ENCODE measurements around the gene CD300LF. TPM values are rescaled to one million over a fixed set of nuclear protein-coding genes. Genes with fewer than 3 reads are reported as not detected.

Gene CD300LF
- total and polyA plus RNA-seq, 8 donors = 0.19 to 4.7 (median 0.29) TPM

- no peak for TF ChIP-seq CTCF (IDR thresholded peaks at IDR 0.05)
- WGBS, 2 donors = 70 to 83% methylated on average over 12 of the region's 12 CpGs
- Histone ChIP-seq H3K4me1 (peaks cover 0 to 10% (median 0%) of the 10 kb centered on the region in 3 donors), H3K27ac (no peak overlapping the region), H3K36me3 (no peaks in the 10 kb centered on the region), H3K9me3 (no peaks in the 10 kb centered on the region), H3K4me3 (no peak overlapping the region), H3K27me3 (peaks cover 0 to 4% (median 0%) of the 10 kb centered on the region in 4 donors)
- DNase-seq (no peak), ATAC-seq (no peak), FAIRE-seq (no peak)
- intact Hi-C loops (cut with DNase I) = loop anchor here in 1 of 3 donors (5.0 kb wide), 2 partner anchors 33 to 87 kb away; no protein-coding TSS in a partner anchor
Observed at GRCh38 chr17:74739227-74739831, 26.6 kb upstream of the CD300LF start.

GRCh38 chr17:74738051-74738996, 25.6 kb upstream of the CD300LF start:
- intact Hi-C loops (cut with DNase I) = loop anchor here in 1 of 3 donors (5.0 kb wide), 2 partner anchors 34 to 86 kb away; no protein-coding TSS in a partner anchor
- WGBS, 2 donors = 51 to 54% methylated on average over 16 of the region's 16 CpGs
- Histone ChIP-seq H3K27me3 (peaks cover 0 to 4% (median 0%) of the 10 kb centered on the region in 4 donors), H3K4me3 (peak overlapping the region in 1 of 4 donors; percentile 41), H3K36me3 (no peaks in the 10 kb centered on the region), H3K27ac (no peak overlapping the region), H3K4me1 (peaks cover 0 to 10% (median 0%) of the 10 kb centered on the region in 3 donors), H3K9me3 (no peaks in the 10 kb centered on the region)
- no peak for FAIRE-seq
- no peak for DNase-seq
- TF ChIP-seq CTCF (IDR thresholded peaks at IDR 0.05) = no peak
- ATAC-seq = peak in 1 of 4 donors; percentile 17

GRCh38 chr17:74737299-74738050, 24.8 kb upstream of the CD300LF start:
- FAIRE-seq (no peak), ATAC-seq (peak; percentile 12 to 27 (median 18)), DNase-seq (peak in 1 of 6 donors; percentile 18)
- TF ChIP-seq CTCF (IDR thresholded peaks at IDR 0.05) = no peak
- peak overlapping the region in 2 of 4 donors; percentile 29 to 41 for H3K4me3 ChIP-seq
- peaks cover 0 to 4% (median 0%) of the 10 kb centered on the region in 4 donors for H3K27me3 ChIP-seq
- H3K4me1 ChIP-seq = peaks cover 0 to 10% (median 0%) of the 10 kb centered on the region in 3 donors
- H3K36me3 ChIP-seq = no peaks in the 10 kb centered on the region
- H3K27ac ChIP-seq = peak overlapping the region in 2 of 4 donors; percentile 53 to 62
- intact Hi-C loops (cut with DNase I) = loop anchor here in 1 of 3 donors (5.0 kb wide), 2 partner anchors 35 to 85 kb away; no protein-coding TSS in a partner anchor
- 8 to 14% methylated on average over 33 to 38 of the region's 38 CpGs for WGBS, 2 donors
- no peaks in the 10 kb centered on the region for H3K9me3 ChIP-seq

GRCh38 chr17:74736513-74737298, 24.0 kb upstream of the CD300LF start, which contains the start of gene RAB37:
TSS of gene RAB37 (plus strand) at chr17:74737256. CDS start at chr17:74737273, 17 bp downstream.
- no peak for FAIRE-seq
- Histone ChIP-seq H3K9me3 (no peaks in the 10 kb centered on the region), H3K27ac (peak within 1 kb of the TSS in 3 of 4 donors; percentile 49 to 62 (median 53)), H3K27me3 (peaks cover 0 to 4% (median 0%) of the 10 kb centered on the region in 4 donors), H3K4me3 (peak within 1 kb of the TSS in 2 of 4 donors; percentile 29 to 41), H3K36me3 (no peaks in the 10 kb centered on the region), H3K4me1 (peaks cover 0 to 10% (median 0%) of the 10 kb centered on the region in 3 donors)
- WGBS, 2 donors = 3% methylated on average over 55 to 67 of the region's 67 CpGs
- intact Hi-C loops (cut with DNase I) = loop anchor here in 1 of 3 donors (5.0 kb wide), 2 partner anchors 36 to 84 kb away; no protein-coding TSS in a partner anchor
- ATAC-seq = peak; percentile 73 to 79 (median 75)
- no peak for TF ChIP-seq CTCF (IDR thresholded peaks at IDR 0.05)
- DNase-seq = peak in 4 of 6 donors; percentile 57 to 74 (median 62)
